Spleen (tissue), 7 donors: ENCODE data around the gene ULBP3.

Experiments used
- CTCF ChIP-seq, 11 experiments: fragments of 200-600 bp in 7 of 11; fragments of 450-650 bp in 4 of 11; sonication (generic) in 4 of 11; IDR thresholded peaks in 8 of 11; conservative IDR thresholded peaks in 3 of 11; 1 replicate in 7 of 11; 2 replicates in 4 of 11; pipeline versions ENCODE4 v1.4.0 to v1.8.0; 2016 to 2021; ENCODE audit warnings: antibody characterized with exemption in 11 of 11, inconsistent platforms in 4 of 11, mild to moderate bottlenecking in 1 of 11
- POLR2AphosphoS5 ChIP-seq, 3 donors: sonication (generic); formaldehyde crosslinking; IDR thresholded peaks; one replicate each; pipeline ENCODE4 v1.5.1; 2017; ENCODE audit warnings: antibody characterized with exemption in 3 of 3
- donor health status: DM: no; HTN: no; CAD: no; lungs with moderate emphysema.
- donor health status: DM: no; HTN: no; CAD: no.
- donor health status: DM: no; HTN: no; CAD: no.

GRCh38 chr6:150048099-150048498 lies 20.8 kb downstream of the ULBP3 start:
- TF ChIP-seq CTCF (IDR thresholded peaks at IDR 0.05 in 8 of 11, conservative IDR thresholded peaks at IDR 0.05 in 3 of 11) (no peak), POLR2AphosphoS5 (IDR thresholded peaks at IDR 0.05) (no peak)
